ENCODE measurements around the gene TNRC6C. TPM values are rescaled to one million over a fixed set of nuclear protein-coding genes. Genes with fewer than 3 reads are reported as not detected.

The TNRC6C gene
- total and polyA plus RNA-seq, 10 donors: 1.7 to 37.0 (median 18.3) TPM

GRCh38 chr17:78001612-78002011, 43.1 kb downstream of the TNRC6C start:
- intact Hi-C loops (cut with DNase I; ENCODE audit: low total_unique reads): no loop called here
- DNase-seq: no peak
- Histone ChIP-seq H3K36me3 (peaks cover 0 to 22% (median 0%) of the 10 kb centered on the region in 6 donors), H3K27ac (no peak overlapping the region), H3K4me3 (no peak overlapping the region), H3K9me3 (no peaks in the 10 kb centered on the region), H3K4me1 (peaks cover 0 to 52% (median 4%) of the 10 kb centered on the region in 6 donors), H3K27me3 (replicated peaks in 1 of 7) (no peaks in the 10 kb centered on the region)
- no peak for TF ChIP-seq POLR2AphosphoS5 (IDR thresholded peaks at IDR 0.05)
- no peak for TF ChIP-seq POLR2A (IDR thresholded peaks at IDR 0.05)
- 50 to 54% (median 53%) methylated on average over 3 of the region's 3 CpGs for whole genome bisulfite sequencing, 5 donors

- peaks cover 0 to 49% (median 4%) of the 10 kb centered on the region in 6 donors for H3K4me1 ChIP-seq
- H3K27me3 ChIP-seq (replicated peaks in 1 of 7): no peaks in the 10 kb centered on the region
- no peak overlapping the region for H3K4me3 ChIP-seq
- H3K27ac ChIP-seq: no peak overlapping the region
- TF ChIP-seq POLR2A (IDR thresholded peaks at IDR 0.05) (no peak), POLR2AphosphoS5 (IDR thresholded peaks at IDR 0.05) (no peak), CTCF (IDR thresholded peaks at IDR 0.05 in 8 of 11, conservative IDR thresholded peaks at IDR 0.05 in 3 of 11) (no peak)
- 81 to 92% (median 86%) methylated on average over 4 of the region's 4 CpGs for WGBS, 5 donors
- DNase-seq: no peak
- intact Hi-C loops (cut with DNase I; ENCODE audit: low total_unique reads): no loop called here
- H3K9me3 ChIP-seq: no peaks in the 10 kb centered on the region
- peaks cover 0 to 24% (median 0%) of the 10 kb centered on the region in 6 donors for H3K36me3 ChIP-seq
These were observed 43.7 kb downstream of the TNRC6C start for GRCh38 chr17:78002166-78002565.

- no peak overlapping the region for H3K27ac ChIP-seq
- no peaks in the 10 kb centered on the region for H3K9me3 ChIP-seq
- no peak overlapping the region for H3K4me3 ChIP-seq
- H3K36me3 ChIP-seq: peaks cover 0 to 46% (median 3%) of the 10 kb centered on the region in 6 donors
- no peaks in the 10 kb centered on the region for H3K27me3 ChIP-seq (replicated peaks in 1 of 7)
- DNase-seq: no peak
- WGBS, 5 donors: 86 to 90% (median 88%) methylated on average over 3 of the region's 3 CpGs
- peaks cover 0 to 23% (median 3%) of the 10 kb centered on the region in 6 donors for H3K4me1 ChIP-seq
- TF ChIP-seq POLR2AphosphoS5 (IDR thresholded peaks at IDR 0.05) (no peak), CTCF (IDR thresholded peaks at IDR 0.05 in 8 of 11, conservative IDR thresholded peaks at IDR 0.05 in 3 of 11) (no peak), POLR2A (IDR thresholded peaks at IDR 0.05) (no peak)
- intact Hi-C loops (cut with DNase I; ENCODE audit: low total_unique reads): no loop called here
These were observed 47.1 kb downstream of the TNRC6C start for GRCh38 chr17:78005452-78006171.

DNA sequence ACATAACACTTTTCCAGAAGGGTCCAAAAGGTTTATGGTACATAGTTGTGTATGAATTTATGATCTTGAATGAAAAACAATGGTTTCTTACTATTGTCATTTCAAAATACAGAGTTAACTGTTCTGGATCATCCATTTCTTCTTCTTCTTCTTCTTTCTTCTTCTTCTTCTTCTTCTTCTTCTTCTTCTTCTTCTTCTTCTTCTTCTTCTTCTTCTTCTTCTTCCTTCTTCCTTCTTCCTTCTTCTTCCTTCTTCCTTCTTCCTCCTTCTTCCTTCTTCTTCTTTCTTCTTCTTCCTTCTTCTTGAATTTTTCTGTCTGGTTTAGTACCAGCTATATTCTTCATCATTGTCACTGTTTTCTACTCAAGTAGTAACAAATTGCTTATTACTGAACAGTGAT, 47.8 kb downstream of the TNRC6C start:
- intact Hi-C loops (cut with DNase I; ENCODE audit: low total_unique reads): no loop called here
- H3K36me3 ChIP-seq: peaks cover 0 to 47% (median 3%) of the 10 kb centered on the region in 6 donors
- DNase-seq: no peak

More for the DNA sequence above, 47.8 kb downstream of the TNRC6C start:
- H3K4me3 ChIP-seq: no peak overlapping the region
- no peak for TF ChIP-seq POLR2A (IDR thresholded peaks at IDR 0.05)
- no peak for TF ChIP-seq CTCF (IDR thresholded peaks at IDR 0.05 in 8 of 11, conservative IDR thresholded peaks at IDR 0.05 in 3 of 11)
- TF ChIP-seq POLR2AphosphoS5 (IDR thresholded peaks at IDR 0.05): no peak
- no peak overlapping the region for H3K27ac ChIP-seq
- H3K9me3 ChIP-seq: no peaks in the 10 kb centered on the region
- peaks cover 0 to 23% (median 8%) of the 10 kb centered on the region in 6 donors for H3K4me1 ChIP-seq
- H3K27me3 ChIP-seq (replicated peaks in 1 of 7): no peaks in the 10 kb centered on the region

Measured in spleen (tissue), 11 donors.